Stimulated activated naive CD8-positive, alpha-beta T cell treated with anti-CD3 and anti-CD28 coated beads, Interleukin-15, amount 100 ng/mL, for 72 hours (primary cell): ENCODE data around the gene ZNF407.

Experiments used
- ATAC-seq: fragments of 150-1000 bp; cut with Tn5 transposase; 2 replicates; pipeline ENCODE4 v1.10.0; 2021; ENCODE audit warnings: mild to moderate bottlenecking, moderate library complexity
- DNase-seq, 2 donors: peaks; one replicate each; pipeline ENCODE4 v3.0.0; 2021 to 2022
- H3K27ac Mint-ChIP-seq, 2 donors: one replicate each; pipeline ENCODE4 v1.8.0; 2022; ENCODE audit warnings: mild to moderate bottlenecking in 2 of 2, mixed read lengths in 2 of 2, moderate library complexity in 2 of 2
- H3K27me3 Mint-ChIP-seq: one replicate; pipeline ENCODE4 v1.8.0; 2022; ENCODE audit warnings: mixed read lengths
- H3K4me1 Mint-ChIP-seq: one replicate; pipeline ENCODE4 v1.8.0; 2022; ENCODE audit warnings: mild to moderate bottlenecking, mixed read lengths
- H3K4me3 Mint-ChIP-seq, 2 donors: one replicate each; pipeline ENCODE4 v1.8.0; 2022; ENCODE audit warnings: mild to moderate bottlenecking in 2 of 2, mixed read lengths in 2 of 2, moderate library complexity in 1 of 2
- H3K9me3 Mint-ChIP-seq, 2 donors: one replicate each; pipeline ENCODE4 v1.8.0; 2022; ENCODE audit warnings: mixed read lengths in 2 of 2

The ZNF407 gene

GRCh38 chr18:74571895-74572680, 25.6 kb upstream of the ZNF407 start:
- DNase-seq (no peak), ATAC-seq (no peak)
- Mint-ChIP-seq H3K4me3 (no peak overlapping the region), H3K4me1 (no peaks in the 10 kb centered on the region), H3K27me3 (peaks cover 18% of the 10 kb centered on the region), H3K27ac (no peak overlapping the region), H3K9me3 (peaks cover 2 to 16% of the 10 kb centered on the region in 2 donors)

- no peak for DNase-seq
- H3K27ac Mint-ChIP-seq: no peak overlapping the region
- peaks cover 0 to 8% of the 10 kb centered on the region in 2 donors for H3K9me3 Mint-ChIP-seq
- H3K27me3 Mint-ChIP-seq: peaks cover 15% of the 10 kb centered on the region
- no peak for ATAC-seq
- no peak overlapping the region for H3K4me3 Mint-ChIP-seq
- no peaks in the 10 kb centered on the region for H3K4me1 Mint-ChIP-seq
Measured at GRCh38 chr18:74573053-74573452, 24.6 kb upstream of the ZNF407 start.

GRCh38 chr18:74574916-74575315, 22.8 kb upstream of the ZNF407 start:
- Mint-ChIP-seq H3K9me3 (no peaks in the 10 kb centered on the region), H3K4me3 (no peak overlapping the region), H3K4me1 (no peaks in the 10 kb centered on the region), H3K27ac (no peak overlapping the region), H3K27me3 (peaks cover 18% of the 10 kb centered on the region)
- no peak for ATAC-seq
- DNase-seq: no peak

GRCh38 chr18:74577019-74577418, 20.7 kb upstream of the ZNF407 start:
- ATAC-seq (no peak), DNase-seq (no peak)
- Mint-ChIP-seq H3K27ac (no peak overlapping the region), H3K4me3 (no peak overlapping the region), H3K9me3 (no peaks in the 10 kb centered on the region), H3K4me1 (no peaks in the 10 kb centered on the region), H3K27me3 (peaks cover 33% of the 10 kb centered on the region)

GRCh38 chr18:74579496-74580065, 18.1 kb upstream of the ZNF407 start:
- no peak for DNase-seq
- Mint-ChIP-seq H3K4me3 (no peak overlapping the region), H3K9me3 (no peaks in the 10 kb centered on the region), H3K27ac (no peak overlapping the region), H3K27me3 (peaks cover 39% of the 10 kb centered on the region), H3K4me1 (no peaks in the 10 kb centered on the region)
- no peak for ATAC-seq

- no peak overlapping the region for H3K4me3 Mint-ChIP-seq
- no peak overlapping the region for H3K27ac Mint-ChIP-seq
- DNase-seq: no peak
- no peak for ATAC-seq
- H3K4me1 Mint-ChIP-seq: no peaks in the 10 kb centered on the region
- peaks cover 48% of the 10 kb centered on the region for H3K27me3 Mint-ChIP-seq
- H3K9me3 Mint-ChIP-seq: no peaks in the 10 kb centered on the region
Measured at GRCh38 chr18:74582642-74583041, 15.0 kb upstream of the ZNF407 start.

- H3K4me3 Mint-ChIP-seq: no peak overlapping the region
- H3K9me3 Mint-ChIP-seq: no peaks in the 10 kb centered on the region
- no peak for DNase-seq
- no peak overlapping the region for H3K27ac Mint-ChIP-seq
- peaks cover 15% of the 10 kb centered on the region for H3K27me3 Mint-ChIP-seq
- no peak for ATAC-seq
- peaks cover 7% of the 10 kb centered on the region for H3K4me1 Mint-ChIP-seq
Measured at GRCh38 chr18:74587441-74587840, 10.2 kb upstream of the ZNF407 start.

- Mint-ChIP-seq H3K4me1 (peaks cover 13% of the 10 kb centered on the region), H3K27me3 (peaks cover 9% of the 10 kb centered on the region), H3K27ac (no peak overlapping the region), H3K9me3 (no peaks in the 10 kb centered on the region), H3K4me3 (no peak overlapping the region)
- ATAC-seq (no peak), DNase-seq (no peak)
Measured at GRCh38 chr18:74589021-74589420, 8.6 kb upstream of the ZNF407 start.

GRCh38 chr18:74589811-74590210, 7.9 kb upstream of the ZNF407 start:
- Mint-ChIP-seq H3K27ac (no peak overlapping the region), H3K27me3 (peaks cover 7% of the 10 kb centered on the region), H3K4me1 (peaks cover 17% of the 10 kb centered on the region), H3K9me3 (no peaks in the 10 kb centered on the region), H3K4me3 (no peak overlapping the region)
- ATAC-seq: no peak
- DNase-seq: no peak

- no peak for ATAC-seq
Measured at GRCh38 chr18:74590671-74591070, 7.0 kb upstream of the ZNF407 start.

GRCh38 chr18:74595431-74595830, 2.2 kb upstream of the ZNF407 start:
- peak overlapping the region; percentile 66 to 95 for H3K4me3 Mint-ChIP-seq
- H3K27ac Mint-ChIP-seq: no peak overlapping the region
- H3K27me3 Mint-ChIP-seq: no peaks in the 10 kb centered on the region
- H3K4me1 Mint-ChIP-seq: peaks cover 51% of the 10 kb centered on the region
- DNase-seq (no peak), ATAC-seq (no peak)
- H3K9me3 Mint-ChIP-seq: no peaks in the 10 kb centered on the region

More at GRCh38 chr18:74590671-74591070, 7.0 kb upstream of the ZNF407 start:
- H3K4me1 Mint-ChIP-seq: peaks cover 26% of the 10 kb centered on the region
- no peak for DNase-seq
- H3K27ac Mint-ChIP-seq: no peak overlapping the region
- H3K27me3 Mint-ChIP-seq: no peaks in the 10 kb centered on the region
- no peak overlapping the region for H3K4me3 Mint-ChIP-seq
- no peaks in the 10 kb centered on the region for H3K9me3 Mint-ChIP-seq

- ATAC-seq (peak; percentile 56), DNase-seq (peak; percentile 66 to 74)
- Mint-ChIP-seq H3K4me3 (peak overlapping the region; percentile 95 to 99), H3K4me1 (peaks cover 52% of the 10 kb centered on the region), H3K9me3 (no peaks in the 10 kb centered on the region), H3K27me3 (no peaks in the 10 kb centered on the region), H3K27ac (peak overlapping the region; percentile 99 to 100)
Measured at GRCh38 chr18:74597034-74597661, 522 bp upstream of the ZNF407 start.

- H3K27me3 Mint-ChIP-seq: no peaks in the 10 kb centered on the region
- H3K4me1 Mint-ChIP-seq: peaks cover 50% of the 10 kb centered on the region
- peak overlapping the region; percentile 98 to 100 for H3K27ac Mint-ChIP-seq
- DNase-seq (peak; percentile 77 to 80), ATAC-seq (peak; percentile 79)
- H3K9me3 Mint-ChIP-seq: no peaks in the 10 kb centered on the region
- H3K4me3 Mint-ChIP-seq: peak overlapping the region; percentile 95 to 99
Measured at GRCh38 chr18:74598350-74599001, 806 bp downstream of the ZNF407 start.

GRCh38 chr18:74604361-74604760, 6.7 kb downstream of the ZNF407 start:
- no peak overlapping the region for H3K4me3 Mint-ChIP-seq
- DNase-seq (no peak), ATAC-seq (no peak)
- H3K9me3 Mint-ChIP-seq: no peaks in the 10 kb centered on the region
- H3K27ac Mint-ChIP-seq: no peak overlapping the region
- H3K27me3 Mint-ChIP-seq: no peaks in the 10 kb centered on the region
- H3K4me1 Mint-ChIP-seq: peaks cover 28% of the 10 kb centered on the region

GRCh38 chr18:74604774-74605173, 7.1 kb downstream of the ZNF407 start:
- H3K4me3 Mint-ChIP-seq: no peak overlapping the region
- H3K27ac Mint-ChIP-seq: no peak overlapping the region
- no peaks in the 10 kb centered on the region for H3K27me3 Mint-ChIP-seq
- DNase-seq (no peak), ATAC-seq (no peak)
- H3K4me1 Mint-ChIP-seq: peaks cover 24% of the 10 kb centered on the region
- no peaks in the 10 kb centered on the region for H3K9me3 Mint-ChIP-seq

- Mint-ChIP-seq H3K27ac (peak overlapping the region in 1 of 2 donors; percentile 20), H3K27me3 (no peaks in the 10 kb centered on the region), H3K9me3 (no peaks in the 10 kb centered on the region), H3K4me1 (peaks cover 36% of the 10 kb centered on the region), H3K4me3 (no peak overlapping the region)
- no peak for DNase-seq
- ATAC-seq: no peak
Measured at GRCh38 chr18:74608681-74609080, 11.0 kb downstream of the ZNF407 start.
